Activated naive CD8-positive, alpha-beta T cell treated with anti-CD3 and anti-CD28 coated beads for 36 hours (primary cell): ENCODE results near the gene KCNT2. TPM values are rescaled to one million over a fixed set of nuclear protein-coding genes. Genes with fewer than 3 reads are reported as not detected.

Experiments
- total RNA-seq, 2 experiments: library from RNA; stranded (reverse); gene quantifications; one replicate each; pipeline ENCODE4 v1.2.3, GENCODE V29; 2021

KCNT2 gene
- total RNA-seq, 2 experiments from 2014 or later = not detected

Other genes with a start within 250 kb of the KCNT2 start
- under 1 TPM in 1 of 2 experiments, not detected in 1; 0.24 TPM for gene CFH, start 43.6 kb upstream of the KCNT2 start, total RNA-seq
- gene CFHR3, start 166.4 kb upstream of the KCNT2 start, total RNA-seq = not detected
- gene CFHR1, start 211.3 kb upstream of the KCNT2 start, total RNA-seq = not detected